WTC11 (cell line): ENCODE results near the gene CNTN1.

Experiments used
- ESRRA ChIP-seq: sonication (generic); formaldehyde crosslinking; IDR thresholded peaks from 2 replicates; pipeline ENCODE4 v1.8.1; 2022; ENCODE audit warnings: mild to moderate bottlenecking, missing genetic modification reagents, borderline replicate concordance
- FOXJ3 ChIP-seq: sonication (generic); formaldehyde crosslinking; IDR thresholded peaks from 2 replicates; pipeline ENCODE4 v1.9.0; 2021; ENCODE audit warnings: missing genetic modification reagents, mild to moderate bottlenecking, borderline replicate concordance
- SP1 ChIP-seq: sonication (generic); formaldehyde crosslinking; conservative IDR thresholded peaks from 2 replicates; pipeline ENCODE4 v1.8.1; 2022; ENCODE audit warnings: missing genetic modification reagents
- ZNF281 ChIP-seq: sonication (generic); formaldehyde crosslinking; IDR thresholded peaks from 2 replicates; pipeline ENCODE4 v1.8.0; 2023; ENCODE audit warnings: mild to moderate bottlenecking, missing genetic modification reagents
- TF ChIP-seq, protein P1 (sequence below): sonication (generic); formaldehyde crosslinking; IDR thresholded peaks from 2 replicates; pipeline ENCODE4 v1.8.1; 2023; ENCODE audit warnings: mild to moderate bottlenecking, missing genetic modification reagents, moderate library complexity
- TF ChIP-seq, protein P2 (sequence below): fragments of 200-600 bp; IDR thresholded peaks from 2 replicates; pipeline ENCODE4 v1.8.0; 2022; ENCODE audit warnings: antibody characterized with exemption
- TF ChIP-seq, protein P3 (sequence below): sonication (generic); formaldehyde crosslinking; IDR thresholded peaks from 2 replicates; pipeline ENCODE4 v1.8.1; 2022; ENCODE audit warnings: low read depth, missing genetic modification reagents, borderline replicate concordance
- TF ChIP-seq, protein P4 (sequence below): sonication (generic); formaldehyde crosslinking; IDR thresholded peaks from 2 replicates; pipeline ENCODE4 v1.8.0; 2022; ENCODE audit warnings: mild to moderate bottlenecking, missing genetic modification reagents

GRCh38 chr12:41045509-41045908 is 353.3 kb downstream of the CNTN1 start:
- TF ChIP-seq, protein P1, sequence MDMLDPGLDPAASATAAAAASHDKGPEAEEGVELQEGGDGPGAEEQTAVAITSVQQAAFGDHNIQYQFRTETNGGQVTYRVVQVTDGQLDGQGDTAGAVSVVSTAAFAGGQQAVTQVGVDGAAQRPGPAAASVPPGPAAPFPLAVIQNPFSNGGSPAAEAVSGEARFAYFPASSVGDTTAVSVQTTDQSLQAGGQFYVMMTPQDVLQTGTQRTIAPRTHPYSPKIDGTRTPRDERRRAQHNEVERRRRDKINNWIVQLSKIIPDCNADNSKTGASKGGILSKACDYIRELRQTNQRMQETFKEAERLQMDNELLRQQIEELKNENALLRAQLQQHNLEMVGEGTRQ (CRISPR knock-in tag), result no peak
- TF ChIP-seq SP1 (CRISPR knock-in tag), result no peak
- no peak for TF ChIP-seq FOXJ3 (CRISPR knock-in tag)
- TF ChIP-seq ESRRA (CRISPR knock-in tag), result no peak
- TF ChIP-seq, protein P2, sequence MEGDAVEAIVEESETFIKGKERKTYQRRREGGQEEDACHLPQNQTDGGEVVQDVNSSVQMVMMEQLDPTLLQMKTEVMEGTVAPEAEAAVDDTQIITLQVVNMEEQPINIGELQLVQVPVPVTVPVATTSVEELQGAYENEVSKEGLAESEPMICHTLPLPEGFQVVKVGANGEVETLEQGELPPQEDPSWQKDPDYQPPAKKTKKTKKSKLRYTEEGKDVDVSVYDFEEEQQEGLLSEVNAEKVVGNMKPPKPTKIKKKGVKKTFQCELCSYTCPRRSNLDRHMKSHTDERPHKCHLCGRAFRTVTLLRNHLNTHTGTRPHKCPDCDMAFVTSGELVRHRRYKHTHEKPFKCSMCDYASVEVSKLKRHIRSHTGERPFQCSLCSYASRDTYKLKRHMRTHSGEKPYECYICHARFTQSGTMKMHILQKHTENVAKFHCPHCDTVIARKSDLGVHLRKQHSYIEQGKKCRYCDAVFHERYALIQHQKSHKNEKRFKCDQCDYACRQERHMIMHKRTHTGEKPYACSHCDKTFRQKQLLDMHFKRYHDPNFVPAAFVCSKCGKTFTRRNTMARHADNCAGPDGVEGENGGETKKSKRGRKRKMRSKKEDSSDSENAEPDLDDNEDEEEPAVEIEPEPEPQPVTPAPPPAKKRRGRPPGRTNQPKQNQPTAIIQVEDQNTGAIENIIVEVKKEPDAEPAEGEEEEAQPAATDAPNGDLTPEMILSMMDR, result no peak
- TF ChIP-seq ZNF281 (CRISPR knock-in tag), result no peak
- TF ChIP-seq, protein P3, sequence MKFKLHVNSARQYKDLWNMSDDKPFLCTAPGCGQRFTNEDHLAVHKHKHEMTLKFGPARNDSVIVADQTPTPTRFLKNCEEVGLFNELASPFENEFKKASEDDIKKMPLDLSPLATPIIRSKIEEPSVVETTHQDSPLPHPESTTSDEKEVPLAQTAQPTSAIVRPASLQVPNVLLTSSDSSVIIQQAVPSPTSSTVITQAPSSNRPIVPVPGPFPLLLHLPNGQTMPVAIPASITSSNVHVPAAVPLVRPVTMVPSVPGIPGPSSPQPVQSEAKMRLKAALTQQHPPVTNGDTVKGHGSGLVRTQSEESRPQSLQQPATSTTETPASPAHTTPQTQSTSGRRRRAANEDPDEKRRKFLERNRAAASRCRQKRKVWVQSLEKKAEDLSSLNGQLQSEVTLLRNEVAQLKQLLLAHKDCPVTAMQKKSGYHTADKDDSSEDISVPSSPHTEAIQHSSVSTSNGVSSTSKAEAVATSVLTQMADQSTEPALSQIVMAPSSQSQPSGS (CRISPR knock-in tag), result no peak
- TF ChIP-seq, protein P4, sequence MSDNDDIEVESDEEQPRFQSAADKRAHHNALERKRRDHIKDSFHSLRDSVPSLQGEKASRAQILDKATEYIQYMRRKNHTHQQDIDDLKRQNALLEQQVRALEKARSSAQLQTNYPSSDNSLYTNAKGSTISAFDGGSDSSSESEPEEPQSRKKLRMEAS (CRISPR knock-in tag), result no peak
